Activated CD8-positive, alpha-beta memory T cell treated with anti-CD3 and anti-CD28 coated beads for 36 hours (primary cell): ENCODE data around the gene ITPR1. TPM values are rescaled to one million over a fixed set of nuclear protein-coding genes. Genes with fewer than 3 reads are reported as not detected.

Experiments
- CTCF ChIA-PET: fragments of 350-600 bp; sonication (Branson Sonifier 250); formaldehyde crosslinking; loops from one replicate; lab custom pipeline; 2021; ENCODE audit warnings: antibody characterized with exemption; lab: Charles Lee
- POLR2A ChIA-PET: fragments of 350-600 bp; sonication (Branson Sonifier 250); formaldehyde crosslinking; loops from one replicate; lab custom pipeline; 2021; ENCODE audit warnings: antibody characterized with exemption; lab: Charles Lee
- total RNA-seq, 2 experiments: library from RNA; stranded (reverse); gene quantifications; one replicate each; pipeline ENCODE4 v1.2.3, GENCODE V29; 2021

Gene ITPR1
- total RNA-seq, 2 experiments from 2014 or later = 83.2 to 85.1 TPM

DNA sequence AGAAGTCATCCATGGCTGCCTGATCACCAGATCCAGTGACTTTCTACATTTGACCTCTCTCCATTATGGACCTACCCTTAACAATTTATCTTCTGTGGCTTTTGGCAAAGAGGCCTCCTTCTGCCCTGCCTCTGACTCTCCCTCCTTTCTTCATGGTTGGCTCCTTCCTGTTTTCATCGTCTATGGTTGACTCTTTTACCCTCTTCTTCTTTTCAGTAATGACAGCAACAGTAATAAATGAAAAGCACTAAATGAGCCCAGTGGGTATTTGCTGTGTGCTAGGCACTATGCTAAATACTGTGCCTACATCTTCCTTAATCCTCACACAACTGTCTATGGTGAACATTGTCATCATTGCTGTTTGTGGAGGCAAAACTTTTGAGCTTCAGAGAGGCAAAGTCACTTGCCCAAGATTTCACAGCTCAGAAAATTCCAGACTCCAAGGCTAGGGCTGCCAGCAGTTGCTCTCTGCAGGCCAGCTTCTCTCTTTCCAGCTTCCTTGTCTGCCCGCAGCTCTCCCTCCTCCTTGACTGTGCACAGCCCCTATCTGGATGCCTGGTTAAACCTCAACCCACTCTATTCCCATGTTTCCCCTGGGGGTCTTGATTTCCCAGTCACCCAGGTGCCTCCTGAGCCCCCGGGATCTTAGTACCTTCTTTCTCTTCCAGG is 24.6 kb downstream of the ITPR1 start:
- ChIA-PET CTCF (interaction anchor here (1.0 to 2.4 kb wide), 2 partner anchors 24 to 167 kb away, joined by 5 to 8 read pairs; partner anchors contain the start of gene ITPR1), POLR2A (no interaction called here)

DNA sequence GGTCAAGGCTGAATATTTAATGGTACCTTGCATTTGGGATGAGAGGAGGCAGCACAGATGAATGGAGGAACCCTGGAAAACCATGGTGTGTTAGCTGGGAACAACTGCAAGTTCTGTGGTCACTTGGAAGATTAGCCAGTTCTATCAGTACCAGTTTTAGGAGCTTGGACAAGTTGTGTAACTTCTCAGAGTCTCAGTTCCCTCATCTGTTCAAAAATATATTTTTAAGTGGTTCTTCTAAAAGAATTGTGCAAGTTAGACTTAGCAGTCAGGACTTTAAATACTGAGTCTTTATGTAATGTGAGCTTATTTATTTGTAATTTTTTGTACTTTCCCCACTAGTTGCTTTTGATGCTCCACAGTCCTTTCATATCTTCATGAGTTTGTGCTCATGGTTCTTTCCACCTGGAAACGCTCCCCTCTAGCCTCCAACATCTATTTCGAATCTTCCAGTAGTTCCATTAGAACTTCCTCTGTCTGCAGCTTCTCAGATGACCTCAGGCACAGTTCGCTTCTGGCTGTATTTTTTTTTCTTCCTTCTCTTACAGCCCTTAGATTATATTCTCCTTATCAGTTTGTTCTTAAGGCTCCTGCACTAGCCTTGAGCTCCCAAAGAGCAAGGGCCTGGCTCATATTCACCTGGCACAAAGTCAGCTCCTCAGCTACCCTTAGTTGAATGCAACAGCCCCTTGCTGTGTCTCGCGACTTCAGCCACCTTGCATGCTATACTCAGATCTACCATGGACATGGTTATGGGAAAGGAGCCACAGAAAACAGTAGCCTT is 27.1 kb downstream of the ITPR1 start:
- CTCF ChIA-PET = interaction anchor here (0.7 to 1.9 kb wide), 4 partner anchors 29 to 169 kb away, joined by 3 to 11 read pairs (median 6); no protein-coding TSS in a partner anchor
- POLR2A ChIA-PET = interaction anchor here (1.3 to 2.0 kb wide), 2 partner anchors 27 to 53 kb away, joined by 5 to 41 read pairs; partner anchors contain the start of genes ITPR1 and SUMF1

DNA sequence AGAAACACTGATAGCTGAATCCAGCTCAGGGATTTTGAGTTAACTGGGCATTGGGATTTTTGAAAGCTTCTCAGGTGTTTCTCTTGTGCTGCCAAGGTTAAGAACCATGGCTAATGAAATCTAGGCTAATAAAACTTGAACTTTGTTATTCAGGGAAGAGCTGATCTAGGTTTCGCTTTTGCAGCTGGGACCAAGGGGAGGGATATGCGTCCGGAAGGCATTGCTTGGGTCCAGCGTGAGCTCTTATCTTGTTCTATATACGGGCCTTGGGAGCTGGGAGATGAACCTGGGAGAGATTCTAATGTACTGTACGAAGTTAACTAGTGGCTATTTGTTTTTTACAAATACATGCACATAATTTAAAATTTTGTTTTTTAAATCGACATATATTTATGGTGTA is 29.8 kb downstream of the ITPR1 start:
- ChIA-PET POLR2A (no interaction called here), CTCF (interaction anchor here (0.5 kb wide), 1 partner anchor 263 kb away, joined by 3 read pairs; no protein-coding TSS in a partner anchor)

DNA sequence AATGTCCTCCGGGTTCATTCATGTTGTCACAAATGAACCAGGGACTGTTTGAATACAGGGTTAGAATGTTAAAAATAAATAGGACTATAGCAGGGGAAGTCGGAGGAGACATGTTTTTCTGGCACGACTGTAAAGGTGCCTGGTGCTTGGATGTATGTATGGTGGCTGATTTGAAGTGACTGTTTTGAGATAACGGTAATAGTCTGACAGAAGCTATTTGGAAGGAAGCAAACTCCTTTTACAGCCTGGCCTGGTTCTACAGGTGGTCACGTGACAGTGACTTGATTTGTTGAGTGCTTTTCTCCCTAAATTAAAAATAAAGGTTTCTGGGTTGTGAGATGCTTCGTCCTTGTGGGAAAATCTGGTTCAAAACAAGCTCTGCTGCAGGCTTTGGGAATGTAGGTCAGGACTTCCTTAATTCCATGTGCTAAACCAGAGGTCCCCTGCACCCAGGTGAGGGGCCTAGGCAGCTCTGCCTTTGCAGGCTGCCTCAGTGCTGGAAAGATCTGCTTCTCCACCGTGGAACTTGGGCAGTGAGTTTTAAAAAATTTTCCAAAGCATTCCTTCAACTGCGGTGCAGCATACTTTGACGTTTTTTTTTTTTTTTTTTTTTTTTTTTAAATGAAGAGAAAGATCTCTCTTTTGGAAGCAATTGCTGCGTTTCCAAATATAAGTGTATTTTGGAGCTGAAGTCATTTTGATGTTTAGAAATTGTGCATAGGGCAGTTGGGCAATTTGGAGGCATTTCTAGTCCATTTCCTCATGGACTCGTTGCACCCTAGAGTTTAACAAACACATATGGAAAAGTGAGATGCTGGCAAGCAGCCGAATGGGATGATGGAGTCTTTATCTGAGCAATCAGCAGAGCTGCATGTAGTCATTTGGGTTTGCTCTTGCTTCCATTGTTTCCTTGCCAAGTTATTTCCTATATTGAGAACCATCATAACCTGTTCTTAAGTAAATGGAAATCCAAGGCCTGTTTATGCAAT is 30.9 kb downstream of the ITPR1 start:
- CTCF ChIA-PET = interaction anchor here (0.7 to 1.4 kb wide), 2 partner anchors 10 to 55 kb away, joined by 3 read pairs; no protein-coding TSS in a partner anchor

DNA sequence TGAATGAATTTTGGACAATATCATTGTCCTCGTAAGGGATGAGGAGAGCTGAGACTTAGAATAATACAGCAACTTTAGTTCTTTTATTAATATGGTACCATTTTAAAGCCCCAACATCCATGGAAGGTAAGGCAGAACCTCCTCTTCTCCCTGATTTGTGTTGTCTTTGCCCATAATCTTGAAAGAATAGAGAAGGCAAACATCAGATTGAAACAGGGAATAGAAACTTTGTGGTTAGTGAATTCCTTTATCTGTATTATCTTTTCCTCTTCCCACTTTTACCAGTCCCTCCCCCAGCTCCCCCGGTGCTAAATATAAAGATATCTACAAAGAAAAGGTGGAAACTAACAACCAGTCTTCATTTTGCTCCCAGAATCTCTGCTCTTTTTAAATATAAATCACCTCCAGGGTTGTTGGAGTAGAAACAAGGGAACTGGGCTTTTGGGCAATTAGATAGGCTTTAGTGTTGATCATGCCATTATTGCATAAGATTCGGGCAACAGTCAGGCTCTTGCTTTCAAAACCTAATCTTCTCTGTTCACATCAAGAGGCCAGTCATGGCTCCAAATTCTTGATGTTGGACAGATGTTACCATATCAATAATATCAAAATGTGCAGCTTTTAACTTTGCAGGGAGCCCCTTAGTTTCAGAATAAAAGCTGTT is 32.5 kb downstream of the ITPR1 start:
- POLR2A ChIA-PET = no interaction called here
- CTCF ChIA-PET = interaction anchor here (1.1 kb wide), 1 partner anchor 175 kb away, joined by 3 read pairs; no protein-coding TSS in a partner anchor

More for the DNA sequence above, 30.9 kb downstream of the ITPR1 start:
- POLR2A ChIA-PET = no interaction called here

DNA sequence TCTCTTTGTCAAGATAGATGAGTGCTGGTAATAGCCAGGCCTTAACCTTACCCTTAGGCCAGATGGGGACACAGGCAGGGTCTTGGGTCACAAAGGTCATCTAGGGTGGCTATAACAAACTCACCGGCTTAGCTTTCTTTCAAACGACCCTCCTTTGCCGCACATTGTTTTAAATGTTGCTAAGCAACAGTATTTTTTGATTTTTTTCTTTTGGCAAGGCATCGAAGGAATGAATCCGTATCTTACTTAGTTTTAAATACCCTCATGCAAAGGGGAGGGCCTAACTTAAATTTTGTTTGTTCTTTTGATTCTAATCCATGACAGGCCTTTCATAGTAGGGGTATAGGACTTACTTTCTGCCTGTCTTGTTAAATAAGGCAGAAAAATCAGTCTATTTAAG is 35.2 kb downstream of the ITPR1 start:
- CTCF ChIA-PET = no interaction called here
- POLR2A ChIA-PET = no interaction called here

DNA sequence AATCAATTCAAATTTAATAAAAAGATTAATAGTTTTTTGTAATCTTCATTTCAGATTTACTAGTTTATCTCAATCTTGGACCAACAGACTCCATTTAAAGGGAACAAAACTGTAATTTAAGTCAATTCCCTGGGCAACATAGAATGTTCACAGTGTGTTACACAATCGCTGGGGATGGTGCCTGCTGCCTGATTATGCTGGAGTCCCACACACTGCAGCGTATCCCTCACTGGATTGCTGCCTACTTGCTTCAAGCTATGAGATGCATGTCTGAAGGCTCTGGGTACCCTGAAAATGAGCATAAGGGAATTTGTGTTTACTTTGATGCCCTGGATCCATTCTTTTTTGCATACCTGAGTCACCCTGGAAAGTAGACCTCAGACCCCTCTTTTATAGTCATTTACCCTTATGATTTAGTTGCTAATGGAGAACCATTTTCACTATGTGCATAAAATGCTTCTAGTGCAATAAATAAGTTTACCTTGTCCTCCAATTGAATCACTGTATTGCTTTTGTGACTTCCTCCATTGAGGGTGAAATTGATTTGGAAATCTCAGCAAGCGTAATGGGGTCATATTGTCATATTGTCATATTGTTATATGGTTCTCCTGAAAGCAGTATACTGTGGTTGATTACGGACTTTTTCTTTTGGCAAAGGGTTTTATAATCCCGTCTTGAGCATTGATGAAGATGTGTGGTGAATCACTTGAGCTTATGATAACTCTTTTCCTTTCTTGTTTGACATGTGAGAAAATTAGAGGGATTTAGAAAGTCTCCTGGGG is 35.9 kb downstream of the ITPR1 start:
- ChIA-PET CTCF (no interaction called here), POLR2A (no interaction called here)

DNA sequence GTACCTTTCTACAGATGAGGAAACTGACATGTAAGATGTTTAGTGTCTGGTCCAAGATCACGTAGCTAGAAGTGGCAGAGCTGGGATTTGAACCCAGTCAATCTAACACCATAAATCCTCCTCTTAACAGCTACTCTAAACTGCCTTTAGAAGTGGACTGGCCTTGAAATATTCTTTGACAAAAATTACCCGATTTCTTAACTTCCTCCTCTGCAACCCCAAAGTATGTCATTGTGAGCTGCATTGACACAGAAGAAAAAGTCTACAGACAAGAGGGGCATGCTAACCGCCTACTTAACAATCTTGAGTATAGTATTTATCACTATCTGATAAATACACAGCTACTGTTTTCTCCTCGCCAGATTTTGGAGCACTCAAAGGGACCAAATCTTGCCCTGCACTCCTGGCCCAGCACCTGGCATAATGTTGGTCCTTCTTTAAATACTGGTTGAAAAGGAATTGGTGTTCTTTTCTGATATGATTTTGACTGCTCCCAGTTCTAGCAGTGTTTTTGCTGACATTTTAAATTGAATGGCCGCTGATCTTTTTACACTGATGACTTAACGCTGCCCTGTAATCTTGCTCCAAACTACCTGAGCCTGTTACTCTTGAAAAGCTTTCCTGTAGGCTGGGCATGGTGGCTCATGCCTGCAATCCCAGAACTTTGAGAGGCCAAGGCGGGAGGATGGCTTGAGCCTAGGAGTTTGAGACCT is 36.9 kb downstream of the ITPR1 start:
- CTCF ChIA-PET = no interaction called here
- POLR2A ChIA-PET = no interaction called here

DNA sequence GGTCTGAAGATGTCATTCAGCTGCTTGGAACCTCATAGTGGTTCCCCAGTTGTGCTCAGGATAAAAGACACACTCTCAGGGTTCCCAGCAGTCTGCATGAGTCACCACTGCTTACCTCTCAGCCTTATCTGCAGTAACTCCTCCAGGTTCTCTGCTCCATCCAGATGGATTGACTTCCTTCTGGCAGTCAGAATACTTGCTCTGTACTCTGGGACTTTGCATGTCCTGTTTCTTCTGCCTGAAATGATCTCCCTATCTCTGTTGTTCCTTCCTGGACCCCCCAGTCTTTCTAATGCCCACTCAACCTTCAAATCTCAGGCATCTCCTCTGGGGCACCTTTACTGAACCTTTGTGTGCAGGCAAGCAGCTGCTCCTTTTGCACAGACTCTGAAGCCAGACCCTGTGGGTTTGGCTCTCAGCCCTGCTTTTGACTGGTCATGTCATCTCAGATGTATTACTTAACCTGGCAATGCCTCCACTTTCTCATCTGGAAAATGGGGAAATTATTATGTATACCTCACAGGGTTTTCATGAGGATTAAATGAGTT is 38.4 kb downstream of the ITPR1 start:
- ChIA-PET POLR2A (no interaction called here), CTCF (no interaction called here)

DNA sequence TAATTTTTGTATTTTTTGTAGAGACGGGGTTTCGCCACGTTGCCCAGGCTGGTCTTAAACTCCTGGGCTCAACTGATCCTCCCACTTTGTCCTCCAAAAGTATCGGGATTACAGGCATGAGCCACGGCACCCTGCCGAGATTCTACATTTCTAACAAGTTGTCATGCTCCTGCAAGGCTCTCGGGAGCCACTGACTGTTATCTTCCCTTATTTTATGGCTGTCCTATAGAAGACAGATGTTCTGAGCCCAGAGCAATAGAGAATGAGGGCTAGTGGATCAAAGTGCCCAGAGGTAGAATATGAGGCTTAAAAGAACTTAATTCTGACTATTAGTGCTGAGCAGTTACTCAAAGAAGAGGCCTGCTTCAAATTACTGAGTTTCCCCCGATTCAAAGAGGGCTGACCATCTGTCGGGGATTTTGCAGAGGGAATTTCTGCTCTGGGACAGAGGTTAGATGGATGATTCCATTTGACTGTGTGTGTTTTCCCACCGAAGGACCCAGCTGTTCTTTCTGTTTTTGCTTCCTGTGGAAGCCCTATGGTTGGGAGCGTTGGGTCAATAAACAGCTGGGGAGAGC is 39.5 kb downstream of the ITPR1 start:
- ChIA-PET CTCF (interaction anchor here (0.7 kb wide), 1 partner anchor 86 kb away, joined by 3 read pairs; no protein-coding TSS in a partner anchor), POLR2A (interaction anchor here (0.7 kb wide), 1 partner anchor 511 kb away, joined by 3 read pairs; no protein-coding TSS in a partner anchor)

DNA sequence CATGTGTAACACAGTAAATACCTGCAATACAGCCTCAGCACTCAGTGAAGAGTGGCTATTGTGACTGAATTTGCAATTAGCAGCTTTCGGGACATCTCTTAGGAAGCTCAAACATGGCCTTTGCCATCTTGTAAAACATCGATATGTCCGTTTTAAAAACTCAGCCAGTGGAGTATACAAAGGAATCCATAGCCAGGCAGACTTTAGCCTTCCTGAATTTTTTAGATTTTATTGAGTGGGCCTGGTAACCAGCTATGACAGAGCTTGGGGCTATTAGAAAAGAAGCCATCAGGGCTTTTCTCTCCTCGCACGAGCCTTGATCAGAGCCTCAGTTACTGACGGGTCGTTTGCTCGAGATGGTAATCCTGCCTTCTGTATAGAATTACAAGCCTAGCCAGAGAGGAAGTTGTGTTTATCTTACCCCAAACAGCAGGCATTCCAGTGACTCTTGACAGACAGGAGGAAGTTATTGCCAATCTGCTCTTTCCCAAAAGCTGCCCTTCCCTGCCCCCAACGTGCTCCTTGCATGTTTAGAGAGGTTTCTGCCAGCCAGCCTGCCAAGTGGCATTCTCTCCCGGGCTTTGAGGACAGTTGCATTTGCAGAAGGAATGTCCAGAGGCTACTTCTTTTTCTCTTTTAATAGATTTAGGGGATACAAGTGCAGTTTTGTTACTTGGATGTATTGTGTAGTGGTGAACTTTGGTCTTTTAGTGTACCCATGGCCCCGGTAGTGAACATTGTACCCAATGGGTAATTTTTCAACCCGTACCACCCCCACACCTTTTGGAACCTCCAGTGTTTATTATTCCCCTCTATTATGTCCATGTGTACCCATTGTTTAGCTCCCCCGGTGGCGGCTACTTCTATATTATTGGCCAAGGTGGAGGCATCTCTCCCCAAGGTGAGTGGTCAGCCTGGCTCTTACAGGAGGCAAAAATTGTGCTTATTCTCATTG is 40.6 kb downstream of the ITPR1 start:
- POLR2A ChIA-PET = interaction anchor here (0.7 kb wide), 1 partner anchor 510 kb away, joined by 3 read pairs; no protein-coding TSS in a partner anchor
- CTCF ChIA-PET = interaction anchor here (0.7 to 1.1 kb wide), 2 partner anchors 9 to 87 kb away, joined by 3 read pairs; no protein-coding TSS in a partner anchor

DNA sequence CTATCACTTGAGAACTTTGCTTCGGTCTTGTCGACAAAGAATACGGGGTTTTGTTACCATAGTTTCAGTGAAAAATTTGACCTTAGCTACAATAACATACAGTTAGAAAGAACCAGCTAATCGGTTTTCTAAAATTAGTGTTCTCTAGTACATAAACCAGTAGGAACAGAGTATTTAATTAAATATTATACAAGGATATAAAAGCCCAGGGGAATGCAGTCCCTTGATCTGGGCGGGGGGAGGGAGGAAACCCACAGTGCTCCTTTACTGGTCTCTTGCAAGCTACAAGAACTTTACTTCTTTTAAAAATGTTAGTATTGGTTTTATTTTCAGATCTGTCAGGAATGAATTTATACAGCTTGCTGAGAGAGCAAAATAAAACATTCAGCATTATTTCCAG is 41.8 kb downstream of the ITPR1 start:
- CTCF ChIA-PET = no interaction called here

DNA sequence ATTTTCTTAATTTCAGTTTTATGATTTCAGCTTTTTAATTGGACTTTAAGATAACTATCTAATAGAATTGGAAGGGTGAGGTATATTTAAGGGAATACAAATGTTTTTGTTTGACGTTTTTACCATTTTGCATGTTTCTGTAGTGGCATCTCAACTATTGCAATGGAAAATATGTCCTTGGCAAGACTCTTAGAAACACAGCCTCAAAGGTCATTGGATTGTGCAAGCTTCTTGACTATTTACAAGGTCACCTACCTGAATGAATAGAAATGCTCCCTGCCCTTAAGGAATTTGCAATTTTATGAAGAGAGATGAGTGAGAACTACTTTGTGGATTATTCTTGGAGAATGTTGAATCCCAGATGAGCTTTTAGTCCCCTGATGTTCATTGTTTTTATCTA is 43.1 kb downstream of the ITPR1 start:
- POLR2A ChIA-PET = no interaction called here

More for the DNA sequence above, 41.8 kb downstream of the ITPR1 start:
- POLR2A ChIA-PET = interaction anchor here (0.6 kb wide), 1 partner anchor 44 kb away, joined by 3 read pairs; no protein-coding TSS in a partner anchor

DNA sequence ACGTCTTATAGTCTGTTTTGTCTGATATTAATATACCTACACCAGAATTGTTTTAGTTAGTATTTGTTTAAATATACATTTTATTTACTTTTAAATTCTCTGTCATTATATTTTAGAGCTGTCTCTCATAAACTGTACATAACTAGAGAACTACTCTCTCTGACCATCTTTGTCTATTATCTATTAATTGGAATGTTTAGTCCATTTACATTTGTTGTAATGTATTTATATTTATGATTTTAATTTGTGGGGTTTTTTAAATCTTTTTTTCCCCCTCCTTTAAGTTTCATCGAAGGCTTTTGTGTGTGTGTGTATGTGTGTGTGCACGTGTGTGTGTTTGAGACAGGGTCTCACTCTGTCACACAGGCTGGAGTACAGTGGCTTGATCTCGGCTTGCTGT is 47.1 kb downstream of the ITPR1 start:
- ChIA-PET POLR2A (no interaction called here), CTCF (no interaction called here)

More for the DNA sequence above, 43.1 kb downstream of the ITPR1 start:
- CTCF ChIA-PET = no interaction called here

DNA sequence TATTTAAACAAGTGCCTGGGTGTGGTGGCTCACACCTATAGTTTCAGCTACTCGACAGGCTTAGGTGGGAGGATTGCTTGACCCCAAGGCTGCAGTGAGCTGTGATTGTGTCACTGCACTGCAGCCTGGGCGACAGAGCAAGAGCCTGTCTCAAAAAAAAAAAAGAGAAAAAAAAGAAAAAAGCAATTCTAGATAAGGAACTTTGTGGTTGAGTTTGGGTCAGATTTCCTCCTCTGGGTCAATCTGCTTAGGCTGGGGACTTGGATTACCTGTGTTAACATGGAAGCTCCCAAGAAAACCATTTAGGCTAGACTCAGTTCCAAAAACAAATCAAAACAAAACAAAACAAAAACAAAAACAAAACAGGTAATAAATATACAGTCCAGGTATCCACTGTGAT is 50.0 kb downstream of the ITPR1 start:
- CTCF ChIA-PET = no interaction called here
- POLR2A ChIA-PET = interaction anchor here (0.7 kb wide), 1 partner anchor 651 kb away, joined by 5 read pairs; no protein-coding TSS in a partner anchor
